Measurements from ENCODE around the gene PXMP2. TPM values are rescaled to one million over a fixed set of nuclear protein-coding genes. Genes with fewer than 3 reads are reported as not detected.

The PXMP2 gene
- total RNA-seq, 1 donor from 2014 or later: 9.8 TPM

DNA sequence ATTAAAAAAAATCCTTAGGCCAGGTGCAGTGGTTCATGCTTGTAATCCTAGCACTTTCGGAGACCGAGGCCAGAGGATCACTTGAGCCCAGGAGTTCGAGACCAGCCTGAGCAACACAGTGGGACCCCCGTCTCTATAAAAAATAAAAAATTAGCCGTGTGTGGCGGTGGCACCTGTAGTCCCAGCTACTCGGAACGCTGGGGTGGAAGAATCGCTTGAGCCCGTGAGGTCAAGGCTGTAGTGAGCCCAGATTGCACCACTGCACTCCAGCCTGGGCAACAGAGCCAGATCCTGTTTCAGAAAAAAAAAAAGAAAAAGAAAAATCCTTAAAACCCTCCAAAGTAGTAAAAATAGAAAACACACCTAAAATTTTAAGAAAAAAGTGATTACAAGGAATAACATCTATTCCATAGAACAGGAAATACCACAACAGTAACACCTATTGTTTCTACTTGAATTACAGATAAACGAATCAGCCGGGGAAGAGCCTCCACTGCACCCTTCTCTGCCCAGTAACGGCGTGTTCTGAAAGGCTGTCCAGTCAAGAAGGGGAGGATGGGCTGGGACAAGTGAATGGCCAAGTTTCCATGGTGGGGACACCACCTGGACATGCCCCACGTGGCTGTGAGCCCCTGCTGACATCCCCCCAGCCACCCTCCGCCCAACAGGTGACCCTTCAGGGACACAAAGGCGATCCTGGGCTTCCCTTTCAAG is 18.1 kb upstream of the PXMP2 start:
- Mint-ChIP-seq H3K4me1 (ENCODE audit: low read depth, unreplicated experiment) (no peaks in the 10 kb centered on the region), H3K36me3 (ENCODE audit: unreplicated experiment) (peaks cover 4% of the 10 kb centered on the region), H3K4me3 (ENCODE audit: unreplicated experiment) (no peak overlapping the region), H3K9me3 (ENCODE audit: unreplicated experiment) (no peaks in the 10 kb centered on the region), H3K27ac (ENCODE audit: unreplicated experiment) (no peak overlapping the region), H3K27me3 (ENCODE audit: unreplicated experiment) (peaks cover 7% of the 10 kb centered on the region)
- TF ChIP-seq, protein P1, sequence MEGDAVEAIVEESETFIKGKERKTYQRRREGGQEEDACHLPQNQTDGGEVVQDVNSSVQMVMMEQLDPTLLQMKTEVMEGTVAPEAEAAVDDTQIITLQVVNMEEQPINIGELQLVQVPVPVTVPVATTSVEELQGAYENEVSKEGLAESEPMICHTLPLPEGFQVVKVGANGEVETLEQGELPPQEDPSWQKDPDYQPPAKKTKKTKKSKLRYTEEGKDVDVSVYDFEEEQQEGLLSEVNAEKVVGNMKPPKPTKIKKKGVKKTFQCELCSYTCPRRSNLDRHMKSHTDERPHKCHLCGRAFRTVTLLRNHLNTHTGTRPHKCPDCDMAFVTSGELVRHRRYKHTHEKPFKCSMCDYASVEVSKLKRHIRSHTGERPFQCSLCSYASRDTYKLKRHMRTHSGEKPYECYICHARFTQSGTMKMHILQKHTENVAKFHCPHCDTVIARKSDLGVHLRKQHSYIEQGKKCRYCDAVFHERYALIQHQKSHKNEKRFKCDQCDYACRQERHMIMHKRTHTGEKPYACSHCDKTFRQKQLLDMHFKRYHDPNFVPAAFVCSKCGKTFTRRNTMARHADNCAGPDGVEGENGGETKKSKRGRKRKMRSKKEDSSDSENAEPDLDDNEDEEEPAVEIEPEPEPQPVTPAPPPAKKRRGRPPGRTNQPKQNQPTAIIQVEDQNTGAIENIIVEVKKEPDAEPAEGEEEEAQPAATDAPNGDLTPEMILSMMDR (IDR thresholded peaks at IDR 0.05; ENCODE audit: partially characterized antibody, unreplicated experiment): no peak
- no peak for DNase-seq

DNA sequence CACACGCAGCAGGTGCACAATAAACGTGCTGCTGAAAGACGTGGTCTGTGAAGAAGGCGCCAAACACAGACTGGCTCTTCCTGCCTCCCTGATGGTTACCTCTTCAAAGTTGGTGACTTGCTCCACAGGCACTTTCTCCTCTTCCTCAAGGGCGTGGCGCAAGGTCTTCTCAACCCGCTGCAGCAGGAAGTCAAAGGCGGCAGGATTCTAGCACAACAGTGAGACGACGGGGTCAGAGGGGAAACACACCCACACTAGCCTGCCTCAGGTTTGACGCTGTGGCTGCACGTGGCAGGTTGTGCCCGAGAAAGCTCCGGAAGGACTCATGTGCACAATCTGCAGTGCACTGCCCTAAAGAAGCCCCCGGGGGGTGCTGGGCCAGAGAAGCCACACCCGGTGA is 15.3 kb upstream of the PXMP2 start:
- Mint-ChIP-seq H3K27ac (ENCODE audit: unreplicated experiment) (no peak overlapping the region), H3K4me3 (ENCODE audit: unreplicated experiment) (no peak overlapping the region), H3K9me3 (ENCODE audit: unreplicated experiment) (no peaks in the 10 kb centered on the region), H3K27me3 (ENCODE audit: unreplicated experiment) (peaks cover 9% of the 10 kb centered on the region), H3K36me3 (ENCODE audit: unreplicated experiment) (peaks cover 12% of the 10 kb centered on the region), H3K4me1 (ENCODE audit: low read depth, unreplicated experiment) (no peaks in the 10 kb centered on the region)
- DNase-seq: no peak
- TF ChIP-seq, protein P1 (IDR thresholded peaks at IDR 0.05; ENCODE audit: partially characterized antibody, unreplicated experiment): no peak

DNA sequence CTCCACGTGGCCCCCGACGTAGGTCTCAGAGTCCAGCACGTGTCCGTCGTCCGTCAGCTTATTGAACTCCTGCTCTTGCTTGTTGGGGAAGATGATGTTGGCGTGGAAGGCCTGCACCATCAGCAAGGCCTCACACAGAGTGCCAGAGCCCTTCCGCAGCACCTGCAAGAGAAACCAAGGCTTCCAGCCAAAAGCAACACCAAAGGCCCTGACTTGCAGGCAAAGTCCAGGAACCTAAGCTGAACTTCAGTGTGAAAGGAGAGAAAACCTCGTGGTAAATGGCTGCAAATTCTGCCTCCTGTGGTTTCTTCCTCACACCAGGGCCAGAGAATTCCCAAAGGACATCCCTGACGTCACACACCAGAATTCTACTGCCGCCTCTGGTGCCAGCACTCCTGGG is 14.7 kb upstream of the PXMP2 start:
- H3K36me3 Mint-ChIP-seq (ENCODE audit: unreplicated experiment): peaks cover 8% of the 10 kb centered on the region
- no peak for DNase-seq
- no peak overlapping the region for H3K27ac Mint-ChIP-seq (ENCODE audit: unreplicated experiment)

DNA sequence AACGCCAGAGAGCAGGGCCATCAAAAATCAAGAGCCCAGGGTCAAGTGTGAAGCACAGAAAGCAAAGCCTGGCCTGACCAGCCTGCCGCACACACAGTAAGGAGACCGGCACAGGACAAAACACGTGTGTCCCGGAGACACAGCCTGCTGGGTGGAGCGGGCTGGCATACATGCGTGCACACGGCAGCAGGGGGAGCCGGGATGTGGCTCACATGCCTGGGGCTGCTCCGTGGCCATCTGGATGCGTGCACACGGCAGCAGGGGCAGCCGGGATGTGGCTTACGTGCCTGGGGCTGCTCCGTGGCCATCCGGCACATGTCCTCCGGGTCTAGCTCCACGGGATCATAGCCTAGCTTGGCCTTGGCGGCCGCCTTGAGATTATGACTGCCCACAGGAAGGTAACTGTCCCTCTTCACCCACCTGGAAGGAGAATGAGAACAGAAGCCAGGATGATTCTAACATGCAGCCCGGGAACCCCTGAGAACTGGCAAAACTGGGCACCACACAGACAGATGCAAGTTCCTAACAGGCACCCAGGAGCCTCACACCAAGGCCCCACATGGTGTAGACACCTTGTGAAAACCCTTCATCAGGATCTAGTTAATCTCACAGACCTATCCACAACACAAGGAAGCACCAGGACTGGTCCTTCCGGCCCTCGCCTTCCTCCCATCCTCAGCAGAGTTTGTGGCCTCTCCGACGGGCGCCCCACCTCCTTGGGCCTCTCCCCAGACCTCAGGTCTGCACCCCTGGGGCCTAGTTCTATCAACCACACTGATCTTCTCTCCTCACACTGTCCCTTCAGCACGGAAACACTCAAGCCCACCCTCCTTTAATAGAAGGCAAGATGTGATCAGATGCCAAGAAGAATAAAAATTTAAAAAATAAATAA is 13.9 kb upstream of the PXMP2 start:
- H3K9me3 Mint-ChIP-seq (ENCODE audit: unreplicated experiment): no peaks in the 10 kb centered on the region
- TF ChIP-seq, protein P1 (IDR thresholded peaks at IDR 0.05; ENCODE audit: partially characterized antibody, unreplicated experiment): no peak
- H3K27me3 Mint-ChIP-seq (ENCODE audit: unreplicated experiment): peaks cover 7% of the 10 kb centered on the region
- no peak for DNase-seq
- H3K27ac Mint-ChIP-seq (ENCODE audit: unreplicated experiment): no peak overlapping the region
- peaks cover 8% of the 10 kb centered on the region for H3K36me3 Mint-ChIP-seq (ENCODE audit: unreplicated experiment)
- no peaks in the 10 kb centered on the region for H3K4me1 Mint-ChIP-seq (ENCODE audit: low read depth, unreplicated experiment)
- no peak overlapping the region for H3K4me3 Mint-ChIP-seq (ENCODE audit: unreplicated experiment)

More for the DNA sequence above, 14.7 kb upstream of the PXMP2 start:
- no peaks in the 10 kb centered on the region for H3K4me1 Mint-ChIP-seq (ENCODE audit: low read depth, unreplicated experiment)
- H3K4me3 Mint-ChIP-seq (ENCODE audit: unreplicated experiment): no peak overlapping the region
- peaks cover 7% of the 10 kb centered on the region for H3K27me3 Mint-ChIP-seq (ENCODE audit: unreplicated experiment)
- TF ChIP-seq, protein P1 (IDR thresholded peaks at IDR 0.05; ENCODE audit: partially characterized antibody, unreplicated experiment): no peak
- H3K9me3 Mint-ChIP-seq (ENCODE audit: unreplicated experiment): no peaks in the 10 kb centered on the region

DNA sequence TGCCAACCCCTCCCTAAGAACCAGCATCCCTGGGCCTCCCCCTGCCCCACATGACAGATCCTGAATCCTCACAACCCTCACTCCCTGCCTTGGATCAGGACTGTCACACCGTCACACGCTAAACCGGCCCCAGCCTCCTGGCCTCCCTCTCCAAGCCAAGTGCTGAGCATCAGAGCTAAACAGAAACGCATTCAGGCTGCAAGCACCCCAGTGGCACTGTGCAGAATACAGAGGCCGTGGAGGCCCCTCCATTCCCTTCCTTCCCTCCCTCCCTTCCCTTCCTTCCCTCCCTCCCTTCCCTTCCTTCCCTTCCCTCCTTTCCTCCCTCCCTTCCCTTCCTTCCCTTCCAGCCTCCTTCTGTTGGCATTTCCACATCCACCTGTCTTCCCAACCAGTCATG is 12.8 kb upstream of the PXMP2 start:
- Mint-ChIP-seq H3K4me3 (ENCODE audit: unreplicated experiment) (no peak overlapping the region), H3K36me3 (ENCODE audit: unreplicated experiment) (peaks cover 8% of the 10 kb centered on the region), H3K27me3 (ENCODE audit: unreplicated experiment) (peaks cover 7% of the 10 kb centered on the region), H3K4me1 (ENCODE audit: low read depth, unreplicated experiment) (no peaks in the 10 kb centered on the region), H3K9me3 (ENCODE audit: unreplicated experiment) (no peaks in the 10 kb centered on the region), H3K27ac (ENCODE audit: unreplicated experiment) (no peak overlapping the region)
- TF ChIP-seq, protein P1 (IDR thresholded peaks at IDR 0.05; ENCODE audit: partially characterized antibody, unreplicated experiment): no peak
- DNase-seq: no peak
